GM12878 (cell line): Measurements from ENCODE around the gene SAFB.

Source experiments
- CTCF ChIP-seq, 3 experiments: IDR thresholded peaks in 2 of 3; conservative IDR thresholded peaks in 1 of 3; 2 replicates each; pipeline ENCODE4 v1.5.1; 2011; ENCODE audit warnings: low read depth in 3 of 3, low read length in 3 of 3, mild to moderate bottlenecking in 3 of 3, control low read depth in 2 of 3, moderate library complexity in 2 of 3, inconsistent platforms in 1 of 3, mixed read lengths in 1 of 3; ENCODE audit not compliant: control insufficient read depth in 2 of 3, insufficient read depth in 1 of 3; ENCODE audit errors: extremely low read depth in 1 of 3
- JUND ChIP-seq: IDR thresholded peaks from 2 replicates; pipeline ENCODE4 v1.6.1; 2012; ENCODE audit warnings: low read depth, mild to moderate bottlenecking, low read length, improper control_type of control experiment, moderate library complexity
- PBX3 ChIP-seq: IDR thresholded peaks from 2 replicates; pipeline ENCODE4 v1.6.1; 2011; ENCODE audit warnings: mild to moderate bottlenecking, low read depth, low read length, moderate library complexity; ENCODE audit not compliant: insufficient replicate concordance
- POLR2A ChIP-seq: IDR thresholded peaks from 2 replicates; pipeline ENCODE4 v1.6.1; 2011; ENCODE audit warnings: low read depth, mild to moderate bottlenecking, low read length
- POLR2AphosphoS2 ChIP-seq: IDR thresholded peaks from 2 replicates; pipeline ENCODE4 v1.6.1; 2011; ENCODE audit warnings: low read depth, mild to moderate bottlenecking, low read length, improper control_type of control experiment, moderate library complexity
- POLR2AphosphoS5 ChIP-seq: IDR thresholded peaks from 2 replicates; pipeline ENCODE4 v1.6.1; 2011; ENCODE audit warnings: mild to moderate bottlenecking, low read length, inconsistent platforms
- TF ChIP-seq, protein P1 (sequence below): IDR thresholded peaks from 2 replicates; pipeline ENCODE4 v1.6.1; 2011; ENCODE audit warnings: borderline replicate concordance, low read depth, mild to moderate bottlenecking, moderate library complexity, mixed read lengths, low read length; ENCODE audit not compliant: insufficient read depth; ENCODE audit errors: extremely low read length

- TF ChIP-seq POLR2A, result no peak
- TF ChIP-seq CTCF (IDR thresholded peaks at IDR 0.05 in 2 of 3, conservative IDR thresholded peaks at IDR 0.05 in 1 of 3; ENCODE audit: control insufficient read depth in 2 of 3, extremely low read depth in 1 of 3, insufficient read depth in 1 of 3, low read depth in 3 of 3, low read length in 3 of 3), result no peak
- TF ChIP-seq POLR2AphosphoS2, result no peak
- no peak for TF ChIP-seq JUND
- TF ChIP-seq, protein P1, sequence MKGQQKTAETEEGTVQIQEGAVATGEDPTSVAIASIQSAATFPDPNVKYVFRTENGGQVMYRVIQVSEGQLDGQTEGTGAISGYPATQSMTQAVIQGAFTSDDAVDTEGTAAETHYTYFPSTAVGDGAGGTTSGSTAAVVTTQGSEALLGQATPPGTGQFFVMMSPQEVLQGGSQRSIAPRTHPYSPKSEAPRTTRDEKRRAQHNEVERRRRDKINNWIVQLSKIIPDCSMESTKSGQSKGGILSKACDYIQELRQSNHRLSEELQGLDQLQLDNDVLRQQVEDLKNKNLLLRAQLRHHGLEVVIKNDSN, result no peak
- TF ChIP-seq POLR2AphosphoS5, result no peak
- TF ChIP-seq PBX3, result no peak
These were observed 43.6 kb upstream of the SAFB start for GRCh38 chr19:5579286-5579685.
